ENCODE data around the gene ATAD1.
"Not testable (repeated sequence)": the region's sequence is repeated elsewhere in the genome, so short reads cannot be mapped to it uniquely, and the experiment has no call there.

Gene ATAD1, protein sequence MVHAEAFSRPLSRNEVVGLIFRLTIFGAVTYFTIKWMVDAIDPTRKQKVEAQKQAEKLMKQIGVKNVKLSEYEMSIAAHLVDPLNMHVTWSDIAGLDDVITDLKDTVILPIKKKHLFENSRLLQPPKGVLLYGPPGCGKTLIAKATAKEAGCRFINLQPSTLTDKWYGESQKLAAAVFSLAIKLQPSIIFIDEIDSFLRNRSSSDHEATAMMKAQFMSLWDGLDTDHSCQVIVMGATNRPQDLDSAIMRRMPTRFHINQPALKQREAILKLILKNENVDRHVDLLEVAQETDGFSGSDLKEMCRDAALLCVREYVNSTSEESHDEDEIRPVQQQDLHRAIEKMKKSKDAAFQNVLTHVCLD

DNA sequence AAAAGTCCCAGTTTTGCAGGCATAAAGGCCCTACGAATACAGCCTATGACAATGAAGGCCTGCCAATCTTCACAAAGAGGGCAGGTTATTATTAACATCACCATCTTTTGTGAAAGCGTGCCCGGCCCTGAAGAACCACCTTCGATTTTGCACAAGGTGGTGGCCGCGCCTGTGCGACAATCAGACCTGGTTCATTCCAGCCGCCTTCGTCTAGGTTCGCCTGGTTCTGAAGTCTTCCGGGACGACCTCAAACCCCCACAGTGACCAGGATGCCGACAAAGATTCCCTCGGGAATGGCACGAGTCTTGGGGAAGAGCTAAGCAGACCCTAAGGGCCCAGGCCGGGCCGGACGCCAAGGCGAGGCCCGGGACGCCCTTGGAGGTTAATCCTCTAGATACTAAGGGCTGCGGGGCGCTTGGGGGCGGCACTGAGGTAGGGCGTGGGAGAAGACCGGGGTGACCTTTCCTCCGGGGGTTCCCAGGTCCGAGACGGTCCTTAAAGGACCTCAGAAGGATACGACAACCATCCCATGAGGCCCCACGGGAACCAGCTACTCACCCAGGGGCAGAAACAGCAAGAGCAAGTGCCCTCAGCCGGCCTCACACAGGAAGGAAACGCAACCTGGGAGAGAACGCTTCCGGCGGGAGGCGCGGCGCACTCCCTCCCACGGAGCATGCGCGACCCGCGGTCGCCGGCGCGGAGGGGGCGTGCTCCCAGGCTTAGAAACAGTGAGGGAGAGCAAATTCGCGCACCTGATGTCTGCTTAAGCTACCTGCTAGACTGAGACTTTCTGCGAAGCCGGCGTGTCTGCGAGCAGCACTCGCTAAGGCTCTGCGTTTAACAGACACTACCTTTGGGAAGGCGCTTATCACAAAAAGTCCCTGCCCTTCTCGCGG, at the start of gene ATAD1:
TSS of gene ATAD1 (minus strand) at position 618 of the 896 bp plus-strand sequence. CDS start 3,627 bp downstream, outside the sequence.
- peak; percentile 94 for DNase-seq (ENCODE audit: low spot score)

DNA sequence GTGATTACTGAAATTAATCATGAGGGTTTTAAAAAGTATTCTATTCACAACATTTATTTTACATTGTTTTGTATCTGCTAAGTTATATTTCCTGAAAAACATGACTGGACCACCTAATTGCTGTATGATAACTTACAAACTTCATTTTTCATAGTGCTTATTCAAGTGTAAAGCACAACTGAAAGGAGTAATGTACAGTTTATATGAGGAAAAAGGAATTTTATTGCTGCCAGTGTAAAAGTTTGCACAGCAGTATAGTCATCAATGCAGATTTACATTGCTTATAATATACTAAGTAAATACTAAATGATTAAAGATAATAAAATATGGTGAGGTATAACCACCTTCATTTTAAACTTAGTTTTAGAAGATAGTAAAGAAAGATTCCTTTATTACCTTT, 49.4 kb upstream of the ATAD1 start:
- DNase-seq (ENCODE audit: low spot score) = no peak

DNA sequence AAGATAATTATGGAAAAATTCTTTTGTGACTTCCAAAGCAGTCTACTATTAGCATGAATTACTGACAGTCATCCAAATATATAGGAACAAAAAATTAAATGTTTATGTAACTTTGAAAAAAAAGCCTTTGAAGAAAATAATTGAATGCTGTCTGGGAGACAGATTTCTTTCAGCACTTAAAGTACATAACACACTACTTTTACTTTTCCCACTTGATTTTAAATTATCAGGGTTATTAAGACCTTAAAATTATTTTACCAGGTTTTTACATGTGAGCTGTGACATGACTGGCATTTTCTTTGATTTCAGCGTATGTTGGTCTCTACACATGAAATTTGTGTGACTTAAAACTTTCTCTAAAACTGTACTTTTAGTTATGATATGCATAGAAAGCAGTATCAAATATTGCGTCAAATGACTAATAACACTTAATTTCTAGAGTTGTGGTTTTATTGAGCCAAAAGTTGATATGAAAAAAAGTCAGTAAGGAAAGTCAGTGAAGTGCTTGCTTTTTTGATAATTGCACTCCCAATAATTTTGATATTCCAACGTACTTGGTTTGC, 48.5 kb upstream of the ATAD1 start:
- peak; percentile 30 for DNase-seq (ENCODE audit: low spot score)

DNA sequence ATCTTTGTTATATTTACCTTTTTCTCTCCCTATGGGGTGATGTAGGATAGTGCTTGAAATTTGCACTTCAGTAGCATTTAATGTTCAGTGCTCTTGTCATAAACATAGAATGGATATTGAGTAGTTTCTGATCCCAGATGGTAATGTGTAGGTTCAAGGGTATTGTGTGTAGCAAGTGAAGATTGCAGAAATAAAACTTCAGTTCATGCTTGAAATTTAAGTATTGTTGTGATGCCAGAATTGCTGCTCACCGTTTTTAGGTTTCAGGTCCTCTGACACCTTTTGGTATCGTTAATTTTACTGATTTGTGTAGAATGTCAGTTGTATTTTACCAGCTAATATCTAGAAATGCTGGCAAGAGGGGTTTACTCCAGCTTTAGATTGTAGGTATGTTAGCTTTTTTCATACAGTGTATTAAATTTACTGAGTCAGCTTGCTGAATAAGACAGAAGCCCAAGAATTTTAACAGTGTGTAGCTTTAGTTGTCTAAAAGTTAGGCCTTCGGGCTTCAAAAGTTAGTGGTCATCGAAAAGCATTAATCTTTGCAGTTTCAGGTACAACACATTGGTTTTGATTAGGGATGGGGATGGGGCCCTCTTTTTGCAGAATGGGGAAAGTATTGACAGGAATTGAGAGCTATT, 47.3 kb upstream of the ATAD1 start:
- peak; percentile 68 for DNase-seq (ENCODE audit: low spot score)

DNA sequence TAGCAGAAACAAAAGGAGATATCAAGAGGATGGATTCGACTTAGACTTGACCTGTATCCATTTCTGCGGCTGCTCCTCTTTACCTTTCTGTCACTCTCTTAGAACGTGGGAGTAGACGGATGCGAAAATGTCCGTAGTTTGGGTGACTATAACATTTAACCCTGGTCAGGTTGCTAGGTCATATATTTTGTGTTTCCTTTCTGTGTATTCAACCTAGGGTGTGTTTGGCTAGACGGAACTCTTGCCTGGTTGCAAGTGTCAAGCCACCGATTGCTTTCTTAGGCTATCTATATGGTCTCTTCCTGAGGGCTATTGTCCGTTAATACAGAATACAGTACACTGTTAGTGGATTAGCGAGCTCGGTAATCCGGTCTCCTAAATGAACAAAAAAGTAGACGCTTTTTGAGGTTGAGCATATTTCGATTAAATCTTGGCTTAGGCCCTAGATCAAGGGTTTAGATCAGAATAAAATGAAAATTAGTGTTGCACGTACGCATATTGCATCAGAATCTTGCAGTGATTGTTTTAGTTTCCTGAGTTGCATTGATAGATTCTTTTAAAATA, 46.6 kb upstream of the ATAD1 start:
- peak; percentile 63 for DNase-seq (ENCODE audit: low spot score)

DNA sequence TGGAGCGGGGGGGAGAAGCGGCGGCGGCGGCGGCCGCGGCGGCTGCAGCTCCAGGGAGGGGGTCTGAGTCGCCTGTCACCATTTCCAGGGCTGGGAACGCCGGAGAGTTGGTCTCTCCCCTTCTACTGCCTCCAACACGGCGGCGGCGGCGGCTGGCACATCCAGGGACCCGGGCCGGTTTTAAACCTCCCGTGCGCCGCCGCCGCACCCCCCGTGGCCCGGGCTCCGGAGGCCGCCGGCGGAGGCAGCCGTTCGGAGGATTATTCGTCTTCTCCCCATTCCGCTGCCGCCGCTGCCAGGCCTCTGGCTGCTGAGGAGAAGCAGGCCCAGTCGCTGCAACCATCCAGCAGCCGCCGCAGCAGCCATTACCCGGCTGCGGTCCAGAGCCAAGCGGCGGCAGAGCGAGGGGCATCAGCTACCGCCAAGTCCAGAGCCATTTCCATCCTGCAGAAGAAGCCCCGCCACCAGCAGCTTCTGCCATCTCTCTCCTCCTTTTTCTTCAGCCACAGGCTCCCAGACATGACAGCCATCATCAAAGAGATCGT, 46.0 kb upstream of the ATAD1 start:
- peak; percentile 40 for DNase-seq (ENCODE audit: low spot score)

DNA sequence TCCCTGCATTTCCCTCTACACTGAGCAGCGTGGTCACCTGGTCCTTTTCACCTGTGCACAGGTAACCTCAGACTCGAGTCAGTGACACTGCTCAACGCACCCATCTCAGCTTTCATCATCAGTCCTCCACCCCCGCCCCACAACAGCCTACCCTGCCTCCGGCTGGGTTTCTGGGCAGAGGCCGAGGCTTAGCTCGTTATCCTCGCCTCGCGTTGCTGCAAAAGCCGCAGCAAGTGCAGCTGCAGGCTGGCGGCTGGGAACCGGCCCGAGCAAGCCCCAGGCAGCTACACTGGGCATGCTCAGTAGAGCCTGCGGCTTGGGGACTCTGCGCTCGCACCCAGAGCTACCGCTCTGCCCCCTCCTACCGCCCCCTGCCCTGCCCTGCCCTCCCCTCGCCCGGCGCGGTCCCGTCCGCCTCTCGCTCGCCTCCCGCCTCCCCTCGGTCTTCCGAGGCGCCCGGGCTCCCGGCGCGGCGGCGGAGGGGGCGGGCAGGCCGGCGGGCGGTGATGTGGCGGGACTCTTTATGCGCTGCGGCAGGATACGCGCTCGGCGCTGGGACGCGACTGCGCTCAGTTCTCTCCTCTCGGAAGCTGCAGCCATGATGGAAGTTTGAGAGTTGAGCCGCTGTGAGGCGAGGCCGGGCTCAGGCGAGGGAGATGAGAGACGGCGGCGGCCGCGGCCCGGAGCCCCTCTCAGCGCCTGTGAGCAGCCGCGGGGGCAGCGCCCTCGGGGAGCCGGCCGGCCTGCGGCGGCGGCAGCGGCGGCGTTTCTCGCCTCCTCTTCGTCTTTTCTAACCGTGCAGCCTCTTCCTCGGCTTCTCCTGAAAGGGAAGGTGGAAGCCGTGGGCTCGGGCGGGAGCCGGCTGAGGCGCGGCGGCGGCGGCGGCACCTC, 45.3 kb upstream of the ATAD1 start, which contains the start of the genes KLLN and PTEN:
TSS of gene KLLN (minus strand) at position 481 of the 891 bp plus-strand sequence. CDS start 1,046 bp downstream, outside the sequence.
TSS of gene PTEN (plus strand) at position 573 of the 891 bp plus-strand sequence. CDS start 845 bp downstream, outside the sequence.
- peak; percentile 90 for DNase-seq (ENCODE audit: low spot score)

DNA sequence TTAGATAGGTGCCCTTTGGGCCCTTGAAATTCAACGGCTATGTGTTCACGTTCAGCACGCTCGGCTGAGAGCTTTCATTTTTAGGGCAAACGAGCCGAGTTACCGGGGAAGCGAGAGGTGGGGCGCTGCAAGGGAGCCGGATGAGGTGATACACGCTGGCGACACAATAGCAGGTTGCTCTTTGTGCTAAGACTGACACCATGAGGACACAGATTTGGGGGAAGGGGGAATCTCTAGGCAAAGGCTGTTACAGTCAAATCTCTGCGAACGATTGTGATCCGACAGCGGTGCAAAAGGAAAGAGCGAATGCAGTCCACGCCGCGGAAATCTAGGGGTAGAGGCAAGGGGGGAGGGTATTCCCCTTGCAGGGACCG, 44.6 kb upstream of the ATAD1 start:
- peak; percentile 58 for DNase-seq (ENCODE audit: low spot score)

DNA sequence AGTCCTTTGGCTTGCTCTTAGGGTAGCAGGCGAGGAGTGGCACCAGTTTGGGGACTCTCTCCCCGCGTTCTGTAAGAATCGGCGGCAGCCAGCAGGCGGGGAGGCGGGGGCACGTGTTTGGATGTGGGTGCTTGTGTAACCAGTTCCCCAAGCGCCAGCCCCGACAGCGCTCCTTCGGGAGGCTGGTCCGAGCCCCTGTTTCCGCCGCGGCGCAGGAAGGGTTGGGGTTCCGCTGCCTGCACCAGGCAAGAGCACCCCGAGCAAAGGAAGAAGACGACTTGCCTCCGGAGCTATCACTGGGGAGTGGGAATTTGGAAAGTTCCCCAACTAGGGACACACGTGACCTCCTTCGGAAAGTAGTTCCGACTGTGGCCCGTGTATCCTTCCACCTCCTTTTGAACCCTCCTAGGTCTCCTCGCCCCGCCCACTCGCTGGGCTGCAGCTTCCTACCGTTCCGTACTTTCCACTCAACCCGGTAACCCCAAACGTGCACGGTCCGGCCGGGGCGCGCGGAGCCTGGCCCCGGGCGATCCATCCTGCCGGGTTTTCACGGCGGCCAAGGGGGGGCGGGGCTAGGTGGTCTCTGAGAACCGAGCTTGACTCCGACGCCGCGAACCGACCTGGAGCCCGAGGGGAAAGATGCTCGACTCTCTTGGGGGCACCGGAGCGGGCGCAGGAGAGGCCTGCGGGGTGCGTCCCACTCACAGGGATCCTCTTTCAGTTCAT, 44.1 kb upstream of the ATAD1 start:
- peak; percentile 97 for DNase-seq (ENCODE audit: low spot score)

DNA sequence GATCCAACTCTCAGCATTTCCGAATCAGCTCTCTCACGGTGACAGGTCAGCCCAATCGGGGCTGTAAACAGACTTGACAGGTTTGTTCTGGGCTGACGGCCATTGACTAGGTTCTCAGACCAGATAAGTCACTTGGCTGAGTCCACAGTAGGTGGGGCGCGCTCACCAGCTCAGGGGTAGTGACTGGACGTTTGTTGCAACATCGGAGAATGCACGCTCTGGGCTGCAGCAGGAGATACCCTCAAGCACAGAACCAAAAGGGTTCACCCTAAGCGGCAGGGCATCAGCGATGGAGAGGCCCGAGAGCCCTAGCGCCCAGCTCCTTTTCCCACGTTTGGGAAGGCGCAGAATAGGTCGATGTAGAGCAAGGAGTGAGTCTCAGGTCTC, 43.5 kb upstream of the ATAD1 start:
- peak; percentile 48 for DNase-seq (ENCODE audit: low spot score)

DNA sequence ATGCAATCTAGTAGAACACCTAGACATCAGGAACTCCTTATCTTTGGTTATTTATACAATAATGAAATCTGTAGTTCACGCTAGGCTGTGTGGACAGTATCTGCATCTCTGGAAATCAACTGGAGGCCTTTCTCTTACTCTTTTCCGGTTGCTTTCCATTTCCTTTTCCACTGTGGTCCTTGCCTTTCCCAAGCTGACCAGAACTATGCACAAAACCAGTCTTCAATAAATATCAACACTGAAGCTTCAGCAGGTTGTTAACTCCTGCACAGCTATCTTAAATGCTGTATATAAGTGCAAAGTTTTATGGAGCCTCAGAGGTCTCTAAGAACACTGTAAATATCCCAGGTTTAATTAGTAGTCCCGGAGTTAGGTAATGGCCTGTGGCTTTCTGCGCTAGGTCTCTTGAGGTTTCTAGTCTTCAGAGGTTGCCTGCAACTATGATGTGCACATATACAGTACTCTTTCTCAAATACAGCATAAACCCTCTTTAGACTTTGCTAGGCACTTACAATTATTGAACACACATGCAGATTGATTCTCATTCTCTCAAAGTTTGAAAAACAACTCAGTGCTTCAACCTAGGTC, 42.9 kb upstream of the ATAD1 start:
- no peak for DNase-seq (ENCODE audit: low spot score)

DNA sequence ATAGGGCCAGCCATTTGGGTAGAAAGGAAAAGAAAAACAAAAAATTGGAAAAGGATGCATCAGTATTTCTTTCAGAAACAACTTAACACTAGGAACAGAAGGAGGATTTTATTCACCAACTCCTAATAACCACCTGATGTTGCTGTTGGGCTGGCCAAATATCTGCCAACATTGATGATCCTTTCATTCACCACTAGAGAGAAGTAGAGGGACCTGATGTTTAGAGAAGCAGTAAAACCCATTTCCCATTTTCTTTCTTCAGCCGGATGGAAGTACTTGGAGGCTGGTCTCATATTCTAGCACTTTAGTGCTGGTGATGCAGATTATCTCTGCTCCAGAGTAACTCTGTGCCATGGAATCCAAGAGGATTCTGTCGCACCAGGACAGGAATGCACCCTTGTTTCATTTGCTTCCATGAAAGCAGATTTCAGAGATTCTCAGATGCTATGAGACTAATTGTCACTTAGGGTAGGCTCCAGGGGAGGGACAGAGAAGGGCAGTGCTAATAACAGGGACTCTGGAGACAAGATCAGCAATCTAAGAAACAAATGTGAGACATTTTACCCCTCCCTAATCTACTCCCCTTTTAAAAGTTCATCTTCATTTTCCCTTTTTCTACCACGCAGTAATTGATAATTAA, 42.2 kb upstream of the ATAD1 start:
- DNase-seq (ENCODE audit: low spot score) = peak; percentile 85

DNA sequence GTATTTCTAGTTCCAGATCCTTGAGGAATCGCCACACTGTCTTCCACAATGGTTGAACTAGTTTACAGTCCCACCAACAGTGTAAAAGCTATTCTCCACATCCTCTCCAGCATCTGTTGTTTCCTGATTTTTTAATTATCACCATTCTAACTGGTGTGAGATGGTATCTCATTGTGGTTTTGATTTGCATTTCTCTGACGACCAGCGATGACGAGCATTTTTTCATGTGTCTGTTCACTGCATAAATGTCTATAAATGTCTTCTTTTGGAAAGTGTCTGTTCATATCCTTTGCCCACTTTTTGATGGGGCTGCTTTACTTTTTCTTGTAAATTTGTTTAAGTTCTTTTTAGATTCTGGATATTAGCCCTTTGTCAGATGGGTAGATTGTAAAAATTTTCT, 37.6 kb upstream of the ATAD1 start:
- DNase-seq (ENCODE audit: low spot score) = not testable (repeated sequence)

DNA sequence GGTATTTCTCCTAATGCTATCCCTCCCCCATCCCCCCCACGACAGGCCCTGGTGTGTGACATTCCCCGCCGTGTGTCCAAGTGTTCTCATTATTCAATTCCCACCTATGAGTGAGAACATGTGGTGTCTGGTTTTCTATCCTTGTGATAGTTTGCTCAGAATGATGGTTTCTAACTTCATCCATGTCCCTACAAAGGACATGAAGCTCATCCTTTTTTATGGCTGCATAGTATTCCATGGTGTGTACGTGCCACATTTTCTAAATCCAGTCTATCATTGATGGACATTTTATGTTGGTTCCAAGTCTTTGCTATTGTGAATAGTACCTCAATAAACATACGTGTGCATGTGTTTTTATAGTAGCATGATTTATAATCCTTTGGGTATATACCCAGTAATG, 37.2 kb upstream of the ATAD1 start:
- DNase-seq (ENCODE audit: low spot score) = not testable (repeated sequence)

DNA sequence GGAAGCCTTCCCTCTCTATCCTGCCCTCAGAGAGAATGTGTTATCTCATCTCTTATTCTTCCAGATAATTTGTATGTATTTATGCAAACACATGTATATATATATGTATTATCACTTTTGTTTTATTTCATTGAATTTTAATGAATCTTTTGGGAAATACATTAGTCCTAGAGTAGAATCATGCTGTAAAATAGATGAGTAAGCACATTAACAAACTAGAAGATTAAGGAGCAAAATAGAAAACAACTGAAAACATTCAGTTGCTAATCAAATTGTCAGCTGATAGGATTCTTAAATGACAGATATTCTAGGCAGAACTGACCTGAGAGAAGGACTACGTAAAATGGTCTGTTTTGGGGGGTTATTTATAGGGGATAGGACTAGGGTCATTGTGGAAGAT, 34.1 kb upstream of the ATAD1 start:
- no peak for DNase-seq (ENCODE audit: low spot score)

DNA sequence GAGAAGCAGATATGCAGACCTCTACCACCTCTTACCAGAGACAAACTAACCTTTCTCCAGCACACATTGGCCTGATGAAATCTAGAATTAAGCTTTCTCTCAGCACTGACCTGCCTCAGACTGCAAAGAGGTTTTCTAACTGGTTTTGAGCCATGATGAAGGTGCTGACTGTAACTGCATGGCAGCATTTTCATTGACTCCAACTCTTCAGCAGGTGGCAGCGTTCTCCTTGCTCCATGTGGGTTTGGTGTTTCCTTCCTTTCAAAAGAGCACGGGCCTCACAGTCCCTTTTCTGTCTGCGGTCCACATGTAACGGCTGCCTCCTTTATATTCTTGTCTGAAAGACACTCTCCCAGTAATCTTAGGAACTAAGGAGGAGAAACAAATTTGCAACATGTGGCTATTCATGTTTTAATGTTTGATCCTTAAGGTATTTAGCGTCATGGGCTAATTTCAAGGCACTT, 32.7 kb upstream of the ATAD1 start:
- peak; percentile 73 for DNase-seq (ENCODE audit: low spot score)

DNA sequence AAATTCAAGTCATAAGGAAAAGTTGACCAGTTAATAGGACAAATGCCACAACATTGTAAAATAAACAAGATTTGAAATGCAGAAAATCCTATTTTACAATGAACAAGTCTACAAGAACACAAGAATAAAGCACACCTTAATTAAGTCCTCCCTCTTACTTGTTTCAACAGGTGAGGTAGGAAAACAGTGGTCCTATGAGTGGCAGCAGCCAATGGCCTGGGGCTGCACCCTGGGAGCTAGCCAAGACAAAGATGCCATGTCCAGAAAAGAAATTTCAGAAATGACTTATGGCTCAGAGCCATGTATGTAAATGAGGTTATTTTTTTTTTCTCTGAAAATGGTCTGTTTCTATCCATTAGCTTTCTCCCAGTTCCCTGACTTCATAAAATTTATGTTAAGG, 31.0 kb upstream of the ATAD1 start:
- DNase-seq (ENCODE audit: low spot score) = no peak

DNA sequence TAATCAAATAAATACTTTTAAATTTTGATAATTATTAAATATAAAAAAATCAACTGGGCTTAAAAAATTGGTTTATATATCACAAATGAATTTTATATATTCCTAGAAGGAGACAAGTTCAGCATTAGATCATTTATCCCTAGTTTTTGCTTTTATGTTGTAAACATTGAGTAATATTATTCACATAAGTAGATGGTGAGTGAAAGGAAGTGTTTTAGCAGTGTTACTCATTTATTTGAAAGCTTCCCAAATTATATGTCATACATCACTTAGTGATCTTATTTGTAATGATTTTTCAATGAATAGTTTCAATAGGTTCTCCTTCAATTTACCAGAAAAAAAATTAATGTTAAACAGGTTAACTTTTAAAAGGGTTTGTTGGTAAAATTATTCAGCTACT, 29.5 kb upstream of the ATAD1 start:
- peak; percentile 58 for DNase-seq (ENCODE audit: low spot score)

DNA sequence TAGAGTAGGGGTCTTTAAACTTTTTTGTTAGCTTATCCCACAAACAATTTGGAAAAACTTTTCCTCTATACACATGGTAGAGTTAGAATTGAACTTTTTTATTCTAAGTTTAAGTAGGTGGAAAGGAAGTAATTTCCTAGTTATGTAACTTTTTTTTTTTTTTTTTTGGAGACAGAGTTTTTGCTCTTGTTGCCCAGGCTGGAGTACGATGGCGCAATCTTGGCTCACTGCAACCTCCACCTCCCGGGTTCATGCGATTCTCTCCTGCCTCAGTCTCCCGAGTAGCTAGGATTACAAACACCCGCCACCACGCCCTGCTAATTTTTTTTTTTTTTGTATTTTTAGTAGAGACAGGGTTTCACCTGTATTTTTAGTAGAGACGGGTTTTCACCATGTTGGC, 28.7 kb upstream of the ATAD1 start:
- DNase-seq (ENCODE audit: low spot score) = not testable (repeated sequence)
